PC-9 (cell line): ENCODE measurements around the gene CCDC24.

Source experiments
- EZH2 ChIP-seq: fragments of 200-600 bp; sonication (generic); IDR thresholded peaks from 2 replicates; pipeline ENCODE4 v1.8.0; 2017; ENCODE audit warnings: antibody characterized with exemption, low read depth
- TF ChIP-seq, protein P1 (sequence below): fragments of 200-600 bp; sonication (generic); conservative IDR thresholded peaks from 2 replicates; pipeline ENCODE4 v1.6.1; 2017; ENCODE audit warnings: mixed run types, antibody characterized with exemption, mild to moderate bottlenecking, moderate library complexity

DNA sequence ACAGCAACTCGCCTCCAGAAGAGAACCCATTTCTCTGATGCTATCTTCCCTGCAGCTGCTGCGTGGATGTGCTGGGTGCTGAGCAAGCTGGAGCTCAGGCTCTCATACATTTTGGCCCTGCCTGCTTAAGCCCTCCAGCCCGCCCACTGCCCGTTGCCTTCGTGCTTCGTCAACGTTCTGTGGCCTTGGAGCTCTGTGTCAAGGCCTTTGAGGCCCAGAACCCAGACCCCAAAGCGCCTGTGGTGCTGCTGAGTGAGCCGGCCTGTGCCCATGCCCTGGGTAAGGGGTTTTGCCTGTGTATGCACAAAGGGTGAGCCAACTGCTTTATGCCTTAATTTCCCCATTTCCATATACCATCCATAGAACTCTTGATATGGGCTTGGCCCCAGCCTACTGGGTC, 20.5 kb upstream of the CCDC24 start:
- TF ChIP-seq EZH2, result no peak
- TF ChIP-seq, protein P1, sequence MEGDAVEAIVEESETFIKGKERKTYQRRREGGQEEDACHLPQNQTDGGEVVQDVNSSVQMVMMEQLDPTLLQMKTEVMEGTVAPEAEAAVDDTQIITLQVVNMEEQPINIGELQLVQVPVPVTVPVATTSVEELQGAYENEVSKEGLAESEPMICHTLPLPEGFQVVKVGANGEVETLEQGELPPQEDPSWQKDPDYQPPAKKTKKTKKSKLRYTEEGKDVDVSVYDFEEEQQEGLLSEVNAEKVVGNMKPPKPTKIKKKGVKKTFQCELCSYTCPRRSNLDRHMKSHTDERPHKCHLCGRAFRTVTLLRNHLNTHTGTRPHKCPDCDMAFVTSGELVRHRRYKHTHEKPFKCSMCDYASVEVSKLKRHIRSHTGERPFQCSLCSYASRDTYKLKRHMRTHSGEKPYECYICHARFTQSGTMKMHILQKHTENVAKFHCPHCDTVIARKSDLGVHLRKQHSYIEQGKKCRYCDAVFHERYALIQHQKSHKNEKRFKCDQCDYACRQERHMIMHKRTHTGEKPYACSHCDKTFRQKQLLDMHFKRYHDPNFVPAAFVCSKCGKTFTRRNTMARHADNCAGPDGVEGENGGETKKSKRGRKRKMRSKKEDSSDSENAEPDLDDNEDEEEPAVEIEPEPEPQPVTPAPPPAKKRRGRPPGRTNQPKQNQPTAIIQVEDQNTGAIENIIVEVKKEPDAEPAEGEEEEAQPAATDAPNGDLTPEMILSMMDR, result no peak
